ENCODE data around the gene NHLH1.

The NHLH1 gene

GRCh38 chr1:160358073-160358472 lies 8.8 kb upstream of the NHLH1 start:
- Histone ChIP-seq H3K4me3 (replicated peaks; ENCODE audit: low read depth, low read length) (no peak overlapping the region), H3K36me3 (ENCODE audit: control insufficient read depth, insufficient read depth, low read length) (peaks cover 45% of the 10 kb centered on the region)
- TF ChIP-seq, protein P1, sequence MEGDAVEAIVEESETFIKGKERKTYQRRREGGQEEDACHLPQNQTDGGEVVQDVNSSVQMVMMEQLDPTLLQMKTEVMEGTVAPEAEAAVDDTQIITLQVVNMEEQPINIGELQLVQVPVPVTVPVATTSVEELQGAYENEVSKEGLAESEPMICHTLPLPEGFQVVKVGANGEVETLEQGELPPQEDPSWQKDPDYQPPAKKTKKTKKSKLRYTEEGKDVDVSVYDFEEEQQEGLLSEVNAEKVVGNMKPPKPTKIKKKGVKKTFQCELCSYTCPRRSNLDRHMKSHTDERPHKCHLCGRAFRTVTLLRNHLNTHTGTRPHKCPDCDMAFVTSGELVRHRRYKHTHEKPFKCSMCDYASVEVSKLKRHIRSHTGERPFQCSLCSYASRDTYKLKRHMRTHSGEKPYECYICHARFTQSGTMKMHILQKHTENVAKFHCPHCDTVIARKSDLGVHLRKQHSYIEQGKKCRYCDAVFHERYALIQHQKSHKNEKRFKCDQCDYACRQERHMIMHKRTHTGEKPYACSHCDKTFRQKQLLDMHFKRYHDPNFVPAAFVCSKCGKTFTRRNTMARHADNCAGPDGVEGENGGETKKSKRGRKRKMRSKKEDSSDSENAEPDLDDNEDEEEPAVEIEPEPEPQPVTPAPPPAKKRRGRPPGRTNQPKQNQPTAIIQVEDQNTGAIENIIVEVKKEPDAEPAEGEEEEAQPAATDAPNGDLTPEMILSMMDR (IDR thresholded peaks at IDR 0.05; ENCODE audit: insufficient read depth, low read length, poor library complexity, severe bottlenecking), result no peak

DNA sequence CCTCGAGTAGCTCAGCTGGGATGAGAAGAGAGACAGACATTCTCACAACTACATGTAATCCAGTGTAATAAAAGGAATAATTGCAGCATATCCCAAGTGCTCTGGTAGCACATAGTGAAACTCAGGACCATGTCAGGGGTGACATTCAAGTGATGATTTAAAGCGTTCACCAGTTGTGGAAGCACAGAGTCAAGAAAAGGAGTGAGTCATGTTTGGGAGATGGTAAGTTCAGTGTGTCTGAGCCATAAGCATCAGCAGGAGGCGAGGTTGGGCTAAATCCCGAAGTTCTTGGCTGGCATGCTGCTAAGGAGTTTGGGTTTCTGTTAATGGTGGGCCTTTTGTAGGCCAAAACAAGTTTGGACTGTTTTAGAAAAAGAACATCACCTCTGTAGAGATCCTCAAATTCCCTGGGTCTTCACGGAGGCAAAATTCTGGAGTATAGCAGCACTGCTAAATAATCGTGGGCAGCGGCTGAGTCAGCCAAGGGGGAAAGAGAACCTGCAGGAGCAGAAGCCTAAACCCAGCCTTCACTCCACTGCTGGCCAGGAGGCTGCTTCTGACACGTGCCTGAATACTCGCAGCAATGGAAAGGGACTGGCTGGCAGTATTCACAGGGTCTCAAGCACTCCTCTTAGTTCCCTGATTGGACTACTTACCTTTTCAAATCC lies 7.2 kb upstream of the NHLH1 start:
- Histone ChIP-seq H3K27me3 (replicated peaks; ENCODE audit: control insufficient read depth, insufficient read depth, low read length) (no peaks in the 10 kb centered on the region), H3K36me3 (ENCODE audit: control insufficient read depth, insufficient read depth, low read length) (peaks cover 32% of the 10 kb centered on the region), H3K4me3 (replicated peaks; ENCODE audit: low read depth, low read length) (no peak overlapping the region)
- no peak for DNase-seq (ENCODE audit: extremely low read depth, insufficient read length)
- TF ChIP-seq, protein P1 (IDR thresholded peaks at IDR 0.05; ENCODE audit: insufficient read depth, low read length, poor library complexity, severe bottlenecking), result no peak

More at GRCh38 chr1:160358073-160358472, 8.8 kb upstream of the NHLH1 start:
- H3K27me3 ChIP-seq (replicated peaks; ENCODE audit: control insufficient read depth, insufficient read depth, low read length), result no peaks in the 10 kb centered on the region
- DNase-seq (ENCODE audit: extremely low read depth, insufficient read length), result no peak

GRCh38 chr1:160360227-160360695 lies 6.6 kb upstream of the NHLH1 start:
- Histone ChIP-seq H3K4me3 (replicated peaks; ENCODE audit: low read depth, low read length) (no peak overlapping the region), H3K36me3 (ENCODE audit: control insufficient read depth, insufficient read depth, low read length) (peaks cover 30% of the 10 kb centered on the region), H3K27me3 (replicated peaks; ENCODE audit: control insufficient read depth, insufficient read depth, low read length) (no peaks in the 10 kb centered on the region)
- DNase-seq (ENCODE audit: extremely low read depth, insufficient read length), result no peak
- TF ChIP-seq, protein P1 (IDR thresholded peaks at IDR 0.05; ENCODE audit: insufficient read depth, low read length, poor library complexity, severe bottlenecking), result no peak

DNA sequence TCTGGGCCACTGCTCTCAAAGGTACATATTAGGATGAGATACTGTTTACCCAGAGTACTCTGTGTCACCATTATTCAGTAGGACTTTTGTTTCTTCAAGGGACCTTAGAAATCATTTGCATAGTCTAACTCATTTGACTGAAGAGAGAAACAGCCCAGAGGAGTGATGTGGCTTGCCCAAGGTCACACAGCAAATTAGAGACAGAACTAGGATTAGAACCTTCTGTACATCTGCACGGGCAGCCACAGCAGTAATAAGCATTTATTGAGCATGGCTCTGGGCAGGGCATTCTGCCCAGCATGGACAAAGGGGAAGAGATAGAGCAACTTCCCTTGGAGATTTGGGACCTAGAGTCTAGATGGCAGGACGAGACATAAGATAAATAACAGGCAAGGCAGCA lies 5.7 kb upstream of the NHLH1 start:
- Histone ChIP-seq H3K36me3 (ENCODE audit: control insufficient read depth, insufficient read depth, low read length) (peaks cover 23% of the 10 kb centered on the region), H3K4me3 (replicated peaks; ENCODE audit: low read depth, low read length) (no peak overlapping the region)

DNA sequence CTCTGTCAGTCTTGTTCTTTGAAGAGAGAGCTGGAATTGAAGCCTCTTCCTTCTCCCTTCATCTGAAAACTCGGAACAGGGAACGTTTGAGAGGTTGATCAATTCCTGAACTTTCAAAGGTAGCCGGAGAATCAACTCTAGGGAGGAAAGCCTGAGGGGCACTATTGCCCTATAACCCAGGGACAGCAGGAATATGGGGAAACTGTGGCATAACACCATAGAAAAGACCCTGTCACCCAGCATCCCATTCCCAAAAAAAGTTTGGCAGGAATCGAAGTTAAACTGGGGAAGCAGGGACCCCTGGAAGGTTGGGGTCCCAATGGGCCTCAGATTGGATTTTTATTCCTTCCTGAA lies 5.1 kb upstream of the NHLH1 start:
- no peak overlapping the region for H3K4me3 ChIP-seq (replicated peaks; ENCODE audit: low read depth, low read length)
- DNase-seq (ENCODE audit: extremely low read depth, insufficient read length), result no peak
- H3K36me3 ChIP-seq (ENCODE audit: control insufficient read depth, insufficient read depth, low read length), result peaks cover 21% of the 10 kb centered on the region
- TF ChIP-seq, protein P1 (IDR thresholded peaks at IDR 0.05; ENCODE audit: insufficient read depth, low read length, poor library complexity, severe bottlenecking), result no peak
- H3K27me3 ChIP-seq (replicated peaks; ENCODE audit: control insufficient read depth, insufficient read depth, low read length), result no peaks in the 10 kb centered on the region

More for the DNA sequence above, 5.7 kb upstream of the NHLH1 start:
- no peaks in the 10 kb centered on the region for H3K27me3 ChIP-seq (replicated peaks; ENCODE audit: control insufficient read depth, insufficient read depth, low read length)
- no peak for DNase-seq (ENCODE audit: extremely low read depth, insufficient read length)
- TF ChIP-seq, protein P1 (IDR thresholded peaks at IDR 0.05; ENCODE audit: insufficient read depth, low read length, poor library complexity, severe bottlenecking), result no peak
